Caco-2 (cell line): ENCODE measurements around the gene ESRRB. TPM values are rescaled to one million over a fixed set of nuclear protein-coding genes. Genes with fewer than 3 reads are reported as not detected.

ENCODE experiments used
- BruUV-seq: library from RNA; stranded (reverse); fragments of 400-500 nt; replicated peaks from 2 replicates; lab custom pipeline; 2021; lab: Mats Ljungman, UMichigan
- CTCF ChIA-PET: fragments of 300-600 bp; sonication (Branson Sonifier 250); formaldehyde crosslinking; loops from one replicate; lab custom pipeline; 2022; ENCODE audit warnings: antibody characterized with exemption; lab: Charles Lee
- POLR2A ChIA-PET: fragments of 300-600 bp; sonication (Branson Sonifier 250); formaldehyde crosslinking; loops from one replicate; lab custom pipeline; 2022; ENCODE audit warnings: antibody characterized with exemption; lab: Charles Lee
- DNase-seq, 2 experiments: peaks; one replicate each; pipeline versions ENCODE4 v3.0.0 to v3.0.0-alpha.2; 2020 to 2022
- H3K27me3 ChIP-seq: replicated peaks from 2 replicates; pipeline ENCODE4 v1.6.0; 2011; ENCODE audit warnings: low read length; ENCODE audit not compliant: control insufficient read depth, insufficient read depth
- H3K36me3 ChIP-seq: 2 replicates; pipeline ENCODE4 v1.5.1; 2011; ENCODE audit warnings: low read length; ENCODE audit not compliant: control insufficient read depth, insufficient read depth
- H3K4me1 ChIP-seq: fragments of 250-450 bp; sonication (Bioruptor Pico); 2 replicates; pipeline ENCODE4 v1.5.1; 2020; ENCODE audit warnings: mild to moderate bottlenecking
- H3K4me3 ChIP-seq: 2 replicates; pipeline ENCODE4 v1.5.1; 2011; ENCODE audit warnings: low read depth, mild to moderate bottlenecking, control low read depth, low read length
- H3K9me3 ChIP-seq: fragments of 250-450 bp; sonication (Bioruptor Pico); 2 replicates; pipeline ENCODE4 v1.5.1; 2020; ENCODE audit warnings: mild to moderate bottlenecking, moderate library complexity
- H3K27ac Mint-ChIP-seq: one replicate; pipeline ENCODE4 v1.8.0; 2022; ENCODE audit warnings: mixed read lengths; ENCODE audit not compliant: unreplicated experiment
- H3K27me3 Mint-ChIP-seq: one replicate; pipeline ENCODE4 v1.8.0; 2022; ENCODE audit warnings: mixed read lengths; ENCODE audit not compliant: insufficient read depth, unreplicated experiment
- H3K36me3 Mint-ChIP-seq: one replicate; pipeline ENCODE4 v1.8.0; 2022; ENCODE audit warnings: mild to moderate bottlenecking, mixed read lengths; ENCODE audit not compliant: insufficient read depth, unreplicated experiment
- H3K4me1 Mint-ChIP-seq: one replicate; pipeline ENCODE4 v1.8.0; 2022; ENCODE audit warnings: low read depth, mixed read lengths; ENCODE audit not compliant: unreplicated experiment
- H3K4me3 Mint-ChIP-seq: one replicate; pipeline ENCODE4 v1.8.0; 2022; ENCODE audit warnings: mild to moderate bottlenecking, moderate library complexity, mixed read lengths; ENCODE audit not compliant: unreplicated experiment
- H3K9me3 Mint-ChIP-seq: one replicate; pipeline ENCODE4 v1.8.0; 2022; ENCODE audit warnings: mixed read lengths; ENCODE audit not compliant: unreplicated experiment
- CTCF ChIP-seq, 2 experiments: fragments of 200-600 bp in 1 of 2; IDR thresholded peaks; 1 replicate in 1 of 2; 2 replicates in 1 of 2; pipeline versions ENCODE4 v1.5.1 to v1.8.0; 2011 to 2022; ENCODE audit warnings: antibody characterized with exemption in 1 of 2, control low read depth in 1 of 2, inconsistent platforms in 1 of 2, low read depth in 1 of 2, low read length in 1 of 2, mild to moderate bottlenecking in 1 of 2, moderate library complexity in 1 of 2; ENCODE audit not compliant: insufficient read depth in 1 of 2, severe bottlenecking in 1 of 2, unreplicated experiment in 1 of 2
- intact Hi-C: fragments of 100-400 bp; cut with micrococcal nuclease; formaldehyde crosslinking; loops from one replicate; pipeline ENCODE4 v1.10.0; 2022; ENCODE audit not compliant: unreplicated experiment
- total RNA-seq: library from RNA; stranded (reverse); gene quantifications from 2 replicates; pipeline ENCODE4 v1.2.3, GENCODE V29; 2022

The ESRRB gene
- total RNA-seq, 1 experiment from 2014 or later = not detected

GRCh38 chr14:76390621-76391020 lies 14.7 kb downstream of the ESRRB start:
- DNase-seq = no peak
- Mint-ChIP-seq H3K4me3 (no peak overlapping the region), H3K36me3 (no peaks in the 10 kb centered on the region), H3K27me3 (peaks cover 7% of the 10 kb centered on the region), H3K9me3 (no peaks in the 10 kb centered on the region), H3K4me1 (no peaks in the 10 kb centered on the region), H3K27ac (no peak overlapping the region)
- ChIA-PET POLR2A (no interaction called here), CTCF (no interaction called here)
- Histone ChIP-seq H3K4me3 (no peak overlapping the region), H3K4me1 (no peaks in the 10 kb centered on the region), H3K27me3 (no peaks in the 10 kb centered on the region), H3K36me3 (no peaks in the 10 kb centered on the region), H3K9me3 (no peaks in the 10 kb centered on the region)
- intact Hi-C loops = no loop called here
- no TSS peak for BruUV-seq
- no peak for TF ChIP-seq CTCF (IDR thresholded peaks at IDR 0.05; ENCODE audit: insufficient read depth in 1 of 2, low read depth in 1 of 2, low read length in 1 of 2, severe bottlenecking in 1 of 2, unreplicated experiment in 1 of 2)

GRCh38 chr14:76391981-76392690 lies 16.2 kb downstream of the ESRRB start:
- no peaks in the 10 kb centered on the region for H3K9me3 Mint-ChIP-seq
- no peak for DNase-seq
- no peak overlapping the region for H3K4me3 Mint-ChIP-seq
- Histone ChIP-seq H3K9me3 (no peaks in the 10 kb centered on the region), H3K36me3 (no peaks in the 10 kb centered on the region), H3K27me3 (no peaks in the 10 kb centered on the region), H3K4me1 (no peaks in the 10 kb centered on the region), H3K4me3 (no peak overlapping the region)
- H3K36me3 Mint-ChIP-seq = no peaks in the 10 kb centered on the region
- ChIA-PET CTCF (interaction anchor here (0.6 kb wide), 1 partner anchor 358 kb away, joined by 3 read pairs; no protein-coding TSS in a partner anchor), POLR2A (no interaction called here)
- no TSS peak for BruUV-seq
- no peak for TF ChIP-seq CTCF (IDR thresholded peaks at IDR 0.05; ENCODE audit: insufficient read depth in 1 of 2, low read depth in 1 of 2, low read length in 1 of 2, severe bottlenecking in 1 of 2, unreplicated experiment in 1 of 2)
- H3K4me1 Mint-ChIP-seq = no peaks in the 10 kb centered on the region
- H3K27ac Mint-ChIP-seq = no peak overlapping the region
- H3K27me3 Mint-ChIP-seq = peaks cover 7% of the 10 kb centered on the region
- intact Hi-C loops = no loop called here

DNA sequence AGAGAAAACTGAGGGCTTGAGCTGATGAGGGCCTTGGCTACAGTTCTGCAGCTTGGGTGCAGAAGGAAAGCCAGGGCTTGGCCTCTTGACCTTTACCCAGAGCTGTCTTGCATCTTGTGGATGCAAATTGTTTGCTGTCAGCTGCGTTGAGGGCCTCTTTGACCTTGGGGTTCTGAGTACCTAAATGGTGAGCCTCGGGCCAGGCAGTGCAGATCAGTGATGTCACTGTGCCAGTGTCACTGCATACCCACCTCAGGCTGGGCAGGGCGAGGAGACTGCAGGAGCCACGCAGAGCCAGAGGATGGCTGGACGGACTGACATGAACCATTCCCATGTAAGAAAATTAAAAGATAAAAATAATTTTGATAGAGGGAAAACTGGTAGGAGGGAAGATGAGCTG lies 18.6 kb downstream of the ESRRB start:
- intact Hi-C loops = no loop called here
- Mint-ChIP-seq H3K36me3 (no peaks in the 10 kb centered on the region), H3K4me3 (no peak overlapping the region), H3K9me3 (no peaks in the 10 kb centered on the region), H3K4me1 (no peaks in the 10 kb centered on the region), H3K27me3 (peaks cover 5% of the 10 kb centered on the region), H3K27ac (no peak overlapping the region)
- Histone ChIP-seq H3K4me3 (no peak overlapping the region), H3K27me3 (no peaks in the 10 kb centered on the region), H3K9me3 (no peaks in the 10 kb centered on the region), H3K36me3 (no peaks in the 10 kb centered on the region), H3K4me1 (no peaks in the 10 kb centered on the region)
- ChIA-PET POLR2A (no interaction called here), CTCF (no interaction called here)
- BruUV-seq = no TSS peak
- no peak for DNase-seq
- TF ChIP-seq CTCF (IDR thresholded peaks at IDR 0.05; ENCODE audit: insufficient read depth in 1 of 2, low read depth in 1 of 2, low read length in 1 of 2, severe bottlenecking in 1 of 2, unreplicated experiment in 1 of 2) = no peak
